GM23338 (cell line): ENCODE results near the gene CCIN. TPM values are rescaled to one million over a fixed set of nuclear protein-coding genes. Genes with fewer than 3 reads are reported as not detected.

Experiments used
- ATAC-seq: fragments of 200-7000 bp; cut with Tn5 transposase; 3 replicates; pipeline ENCODE4 v1.9.1; 2020
- DNase-seq: peaks from one replicate; pipeline ENCODE4 v3.0.0-alpha.2; 2015; ENCODE audit warnings: low spot score
- H2AFZ ChIP-seq: fragments of 200-600 bp; sonication (generic); 2 replicates; pipeline ENCODE4 v1.8.0; 2016; ENCODE audit warnings: antibody characterized with exemption, mild to moderate bottlenecking, moderate library complexity
- H3F3A ChIP-seq: fragments of 200-600 bp; sonication (generic); replicated peaks from 2 replicates; pipeline ENCODE4 v1.8.0; 2017; ENCODE audit warnings: antibody characterized with exemption, mixed run types, low read depth
- H3K27ac ChIP-seq: fragments of 200-600 bp; sonication (generic); 2 replicates; pipeline ENCODE4 v1.6.1; 2016; ENCODE audit warnings: low read depth
- H3K27me3 ChIP-seq: fragments of 200-600 bp; sonication (generic); 2 replicates; pipeline ENCODE4 v1.8.0; 2016; ENCODE audit warnings: mild to moderate bottlenecking, mixed run types, moderate library complexity; ENCODE audit not compliant: insufficient read depth
- H3K36me3 ChIP-seq: fragments of 200-600 bp; sonication (generic); 2 replicates; pipeline ENCODE4 v1.8.0; 2016; ENCODE audit warnings: mild to moderate bottlenecking; ENCODE audit not compliant: insufficient read depth
- H3K4me1 ChIP-seq: fragments of 200-600 bp; sonication (generic); 2 replicates; pipeline ENCODE4 v1.8.0; 2016; ENCODE audit warnings: mild to moderate bottlenecking, moderate library complexity; ENCODE audit not compliant: insufficient read depth
- H3K4me2 ChIP-seq: fragments of 200-600 bp; sonication (generic); 2 replicates; pipeline ENCODE4 v1.7.1; 2017; ENCODE audit warnings: mixed run types
- H3K4me3 ChIP-seq: fragments of 200-600 bp; sonication (generic); 2 replicates; pipeline ENCODE4 v1.6.1; 2016; ENCODE audit warnings: mixed run types
- H3K79me2 ChIP-seq: fragments of 200-600 bp; sonication (generic); replicated peaks from 2 replicates; pipeline ENCODE4 v1.8.0; 2017; ENCODE audit warnings: mild to moderate bottlenecking; ENCODE audit not compliant: insufficient read depth
- H3K9me2 ChIP-seq: fragments of 200-600 bp; sonication (generic); 2 replicates; pipeline ENCODE4 v1.8.0; 2017; ENCODE audit not compliant: insufficient read depth
- H4K20me1 ChIP-seq: fragments of 200-600 bp; sonication (generic); replicated peaks from 2 replicates; pipeline ENCODE4 v1.8.0; 2017; ENCODE audit warnings: mild to moderate bottlenecking; ENCODE audit not compliant: insufficient read depth
- H3K27ac Mint-ChIP-seq: 2 replicates; pipeline ENCODE4 v1.8.0; 2020; ENCODE audit warnings: inconsistent platforms, mild to moderate bottlenecking, moderate library complexity, mixed read lengths
- H3K27me3 Mint-ChIP-seq: 3 replicates; pipeline ENCODE4 v1.8.0; 2022; ENCODE audit warnings: low read depth, mild to moderate bottlenecking, moderate library complexity, mixed read lengths, inconsistent platforms; ENCODE audit not compliant: insufficient read depth, poor library complexity
- H3K36me3 Mint-ChIP-seq: 3 replicates; pipeline ENCODE4 v1.8.0; 2021; ENCODE audit warnings: low read depth, mild to moderate bottlenecking, inconsistent platforms, moderate library complexity, mixed read lengths
- H3K4me1 Mint-ChIP-seq: 3 replicates; pipeline ENCODE4 v1.8.0; 2020; ENCODE audit warnings: mild to moderate bottlenecking, inconsistent platforms, mixed read lengths
- H3K4me3 Mint-ChIP-seq: 3 replicates; pipeline ENCODE4 v1.8.0; 2021; ENCODE audit warnings: moderate library complexity, mild to moderate bottlenecking, inconsistent platforms, mixed read lengths
- H3K9me3 Mint-ChIP-seq: 3 replicates; pipeline ENCODE4 v1.8.0; 2020; ENCODE audit warnings: moderate library complexity, mild to moderate bottlenecking, inconsistent platforms, mixed read lengths
- CREB1 ChIP-seq: fragments of 250-450 bp; sonication (Bioruptor Pico); IDR thresholded peaks from 2 replicates; pipeline ENCODE4 v1.5.0; 2020; ENCODE audit warnings: low read depth, mild to moderate bottlenecking, moderate library complexity
- CTCF ChIP-seq, 2 experiments: fragments of 200-600 bp in 1 of 2; sonication (generic) in 1 of 2; conservative IDR thresholded peaks; 2 replicates each; pipeline versions ENCODE4 v1.5.1 to v1.6.1; 2016 to 2017; ENCODE audit warnings: antibody characterized with exemption in 2 of 2, low read depth in 2 of 2, mild to moderate bottlenecking in 2 of 2, moderate library complexity in 1 of 2
- EZH2 ChIP-seq: fragments of 200-600 bp; sonication (generic); IDR thresholded peaks from one replicate; pipeline ENCODE4 v1.8.0; 2017; ENCODE audit warnings: antibody characterized with exemption, mild to moderate bottlenecking, low read depth; ENCODE audit not compliant: unreplicated experiment
- EZH2phosphoT487 ChIP-seq: fragments of 200-600 bp; sonication (generic); IDR thresholded peaks from one replicate; pipeline ENCODE4 v1.8.1; 2018; ENCODE audit warnings: antibody characterized with exemption; ENCODE audit not compliant: unreplicated experiment
- JUNB ChIP-seq: IDR thresholded peaks from one replicate; pipeline ENCODE4 v1.6.1; 2016; ENCODE audit warnings: antibody characterized with exemption; ENCODE audit not compliant: unreplicated experiment
- NANOG ChIP-seq: IDR thresholded peaks from 2 replicates; pipeline ENCODE4 v1.6.1; 2016; ENCODE audit warnings: antibody characterized with exemption, borderline replicate concordance
- POLR2AphosphoS5 ChIP-seq: IDR thresholded peaks from 2 replicates; pipeline ENCODE4 v1.6.1; 2016; ENCODE audit warnings: antibody characterized with exemption, low read depth
- REST ChIP-seq: IDR thresholded peaks from one replicate; pipeline ENCODE4 v1.6.1; 2018; ENCODE audit warnings: antibody characterized with exemption; ENCODE audit not compliant: unreplicated experiment
- STAT1 ChIP-seq: IDR thresholded peaks from one replicate; pipeline ENCODE4 v1.6.1; 2016; ENCODE audit warnings: antibody characterized with exemption; ENCODE audit not compliant: unreplicated experiment
- ZNF114 ChIP-seq: fragments of 250-450 bp; sonication (Bioruptor Pico); IDR thresholded peaks from 2 replicates; pipeline ENCODE4 v1.5.0; 2020; ENCODE audit warnings: mild to moderate bottlenecking, moderate library complexity
- ZNF331 ChIP-seq: fragments of 250-450 bp; sonication (Bioruptor Pico); IDR thresholded peaks from 2 replicates; pipeline ENCODE4 v1.5.0; 2020; ENCODE audit warnings: low read depth, mild to moderate bottlenecking, moderate library complexity
- polyA plus RNA-seq: library from polyadenylated mRNA; unstranded; fragments of >200 nt; fragmentation: Nextera tagmentation; extraction: Ambion mirVana; gene quantifications from 2 replicates; pipeline ENCODE4 v1.2.1, GENCODE V29; 2016
- total RNA-seq: library from RNA; depleted of rRNA; stranded (reverse); fragments of >200 nt; shearing (Covaris generic); gene quantifications from 2 replicates; pipeline ENCODE4 v1.2.3, GENCODE V29; 2014
- TF ChIP-seq, protein P1 (sequence below): fragments of 250-450 bp; sonication (Bioruptor Pico); IDR thresholded peaks from 2 replicates; pipeline ENCODE4 v1.5.0; 2020; ENCODE audit warnings: mild to moderate bottlenecking, moderate library complexity
- TF ChIP-seq, protein P2 (sequence below): IDR thresholded peaks from 2 replicates; pipeline ENCODE4 v1.6.1; 2016; ENCODE audit warnings: antibody characterized with exemption

CCIN gene
- total and polyA plus RNA-seq, 2 experiments from 2014 or later: 0.14 TPM; not detected in 1

DNA sequence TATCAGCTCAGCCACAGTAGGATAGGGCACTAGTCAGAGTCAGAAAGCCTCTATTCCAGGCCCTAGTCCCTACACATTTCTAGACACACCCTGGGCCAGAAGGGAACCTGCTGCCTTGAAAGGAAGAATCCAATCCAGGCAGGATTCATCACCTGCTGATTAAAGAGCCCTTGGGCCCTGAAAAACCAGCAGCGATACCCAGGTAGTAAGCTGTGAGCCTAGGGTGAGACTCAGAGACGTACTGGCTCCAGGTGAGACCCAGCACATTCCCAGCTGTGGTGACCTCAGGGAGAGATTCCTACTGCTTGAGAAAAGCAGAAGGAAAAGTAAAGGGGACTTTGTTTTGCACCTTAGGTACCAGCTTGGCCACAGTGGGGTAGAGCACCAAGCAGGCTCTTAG lies 4.7 kb downstream of the CCIN start:
- peaks cover 4% of the 10 kb centered on the region; the same call in 2 of the 3 replicates for H3K4me1 Mint-ChIP-seq
- H3K9me2 ChIP-seq: 0 out of 2 replicates have a peak, but pooled peaks cover 2% of the 10 kb centered on the region
- ATAC-seq (no peak), DNase-seq (no peak)
- H3K4me1 ChIP-seq: no peaks in the 10 kb centered on the region
- no peak for TF ChIP-seq EZH2
- no peak for TF ChIP-seq NANOG
- no peak for TF ChIP-seq POLR2AphosphoS5
- TF ChIP-seq, protein P1, sequence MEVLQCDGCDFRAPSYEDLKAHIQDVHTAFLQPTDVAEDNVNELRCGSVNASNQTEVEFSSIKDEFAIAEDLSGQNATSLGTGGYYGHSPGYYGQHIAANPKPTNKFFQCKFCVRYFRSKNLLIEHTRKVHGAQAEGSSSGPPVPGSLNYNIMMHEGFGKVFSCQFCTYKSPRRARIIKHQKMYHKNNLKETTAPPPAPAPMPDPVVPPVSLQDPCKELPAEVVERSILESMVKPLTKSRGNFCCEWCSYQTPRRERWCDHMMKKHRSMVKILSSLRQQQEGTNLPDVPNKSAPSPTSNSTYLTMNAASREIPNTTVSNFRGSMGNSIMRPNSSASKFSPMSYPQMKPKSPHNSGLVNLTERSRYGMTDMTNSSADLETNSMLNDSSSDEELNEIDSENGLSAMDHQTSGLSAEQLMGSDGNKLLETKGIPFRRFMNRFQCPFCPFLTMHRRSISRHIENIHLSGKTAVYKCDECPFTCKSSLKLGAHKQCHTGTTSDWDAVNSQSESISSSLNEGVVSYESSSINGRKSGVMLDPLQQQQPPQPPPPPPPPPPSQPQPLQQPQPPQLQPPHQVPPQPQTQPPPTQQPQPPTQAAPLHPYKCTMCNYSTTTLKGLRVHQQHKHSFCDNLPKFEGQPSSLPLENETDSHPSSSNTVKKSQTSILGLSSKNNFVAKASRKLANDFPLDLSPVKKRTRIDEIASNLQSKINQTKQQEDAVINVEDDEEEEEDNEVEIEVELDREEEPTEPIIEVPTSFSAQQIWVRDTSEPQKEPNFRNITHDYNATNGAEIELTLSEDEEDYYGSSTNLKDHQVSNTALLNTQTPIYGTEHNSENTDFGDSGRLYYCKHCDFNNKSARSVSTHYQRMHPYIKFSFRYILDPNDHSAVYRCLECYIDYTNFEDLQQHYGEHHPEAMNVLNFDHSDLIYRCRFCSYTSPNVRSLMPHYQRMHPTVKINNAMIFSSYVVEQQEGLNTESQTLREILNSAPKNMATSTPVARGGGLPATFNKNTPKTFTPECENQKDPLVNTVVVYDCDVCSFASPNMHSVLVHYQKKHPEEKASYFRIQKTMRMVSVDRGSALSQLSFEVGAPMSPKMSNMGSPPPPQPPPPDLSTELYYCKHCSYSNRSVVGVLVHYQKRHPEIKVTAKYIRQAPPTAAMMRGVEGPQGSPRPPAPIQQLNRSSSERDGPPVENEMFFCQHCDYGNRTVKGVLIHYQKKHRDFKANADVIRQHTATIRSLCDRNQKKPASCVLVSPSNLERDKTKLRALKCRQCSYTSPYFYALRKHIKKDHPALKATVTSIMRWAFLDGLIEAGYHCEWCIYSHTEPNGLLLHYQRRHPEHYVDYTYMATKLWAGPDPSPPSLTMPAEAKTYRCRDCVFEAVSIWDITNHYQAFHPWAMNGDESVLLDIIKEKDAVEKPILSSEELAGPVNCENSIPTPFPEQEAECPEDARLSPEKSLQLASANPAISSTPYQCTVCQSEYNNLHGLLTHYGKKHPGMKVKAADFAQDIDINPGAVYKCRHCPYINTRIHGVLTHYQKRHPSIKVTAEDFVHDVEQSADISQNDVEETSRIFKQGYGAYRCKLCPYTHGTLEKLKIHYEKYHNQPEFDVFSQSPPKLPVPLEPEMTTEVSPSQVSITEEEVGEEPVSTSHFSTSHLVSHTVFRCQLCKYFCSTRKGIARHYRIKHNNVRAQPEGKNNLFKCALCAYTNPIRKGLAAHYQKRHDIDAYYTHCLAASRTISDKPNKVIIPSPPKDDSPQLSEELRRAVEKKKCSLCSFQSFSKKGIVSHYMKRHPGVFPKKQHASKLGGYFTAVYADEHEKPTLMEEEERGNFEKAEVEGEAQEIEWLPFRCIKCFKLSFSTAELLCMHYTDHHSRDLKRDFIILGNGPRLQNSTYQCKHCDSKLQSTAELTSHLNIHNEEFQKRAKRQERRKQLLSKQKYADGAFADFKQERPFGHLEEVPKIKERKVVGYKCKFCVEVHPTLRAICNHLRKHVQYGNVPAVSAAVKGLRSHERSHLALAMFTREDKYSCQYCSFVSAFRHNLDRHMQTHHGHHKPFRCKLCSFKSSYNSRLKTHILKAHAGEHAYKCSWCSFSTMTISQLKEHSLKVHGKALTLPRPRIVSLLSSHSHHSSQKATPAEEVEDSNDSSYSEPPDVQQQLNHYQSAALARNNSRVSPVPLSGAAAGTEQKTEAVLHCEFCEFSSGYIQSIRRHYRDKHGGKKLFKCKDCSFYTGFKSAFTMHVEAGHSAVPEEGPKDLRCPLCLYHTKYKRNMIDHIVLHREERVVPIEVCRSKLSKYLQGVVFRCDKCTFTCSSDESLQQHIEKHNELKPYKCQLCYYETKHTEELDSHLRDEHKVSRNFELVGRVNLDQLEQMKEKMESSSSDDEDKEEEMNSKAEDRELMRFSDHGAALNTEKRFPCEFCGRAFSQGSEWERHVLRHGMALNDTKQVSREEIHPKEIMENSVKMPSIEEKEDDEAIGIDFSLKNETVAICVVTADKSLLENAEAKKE: no peak
- TF ChIP-seq JUNB: no peak
- TF ChIP-seq ZNF114 (CRISPR knock-in tag): no peak
- TF ChIP-seq, protein P2, sequence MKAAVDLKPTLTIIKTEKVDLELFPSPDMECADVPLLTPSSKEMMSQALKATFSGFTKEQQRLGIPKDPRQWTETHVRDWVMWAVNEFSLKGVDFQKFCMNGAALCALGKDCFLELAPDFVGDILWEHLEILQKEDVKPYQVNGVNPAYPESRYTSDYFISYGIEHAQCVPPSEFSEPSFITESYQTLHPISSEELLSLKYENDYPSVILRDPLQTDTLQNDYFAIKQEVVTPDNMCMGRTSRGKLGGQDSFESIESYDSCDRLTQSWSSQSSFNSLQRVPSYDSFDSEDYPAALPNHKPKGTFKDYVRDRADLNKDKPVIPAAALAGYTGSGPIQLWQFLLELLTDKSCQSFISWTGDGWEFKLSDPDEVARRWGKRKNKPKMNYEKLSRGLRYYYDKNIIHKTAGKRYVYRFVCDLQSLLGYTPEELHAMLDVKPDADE: no peak
- TF ChIP-seq REST: no peak
- TF ChIP-seq ZNF331 (CRISPR knock-in tag): no peak
- no peak for TF ChIP-seq CTCF (conservative IDR thresholded peaks at IDR 0.05; ENCODE audit: low read depth in 2 of 2)
- no peak for TF ChIP-seq CREB1
- no peak for TF ChIP-seq STAT1
- TF ChIP-seq EZH2phosphoT487: no peak
- H3K79me2 ChIP-seq: no peaks in the 10 kb centered on the region
- H3K27ac Mint-ChIP-seq: no peak overlapping the region
- H3K4me2 ChIP-seq: no peak overlapping the region
- H3K9me3 Mint-ChIP-seq: peaks cover 7% of the 10 kb centered on the region; the same call in 2 of the 3 replicates
- no peaks in the 10 kb centered on the region for H3K36me3 Mint-ChIP-seq
- H3K4me3 ChIP-seq: no peak overlapping the region
- H2AFZ ChIP-seq: no peak overlapping the region
- no peak overlapping the region for H3K4me3 Mint-ChIP-seq
- no peak overlapping the region for H3K27ac ChIP-seq
- H3K36me3 ChIP-seq: no peaks in the 10 kb centered on the region
- H3F3A ChIP-seq: no peaks in the 10 kb centered on the region
- H3K27me3 ChIP-seq: no peaks in the 10 kb centered on the region
- peaks cover 4% of the 10 kb centered on the region for H3K27me3 Mint-ChIP-seq
- no peaks in the 10 kb centered on the region for H4K20me1 ChIP-seq
